PC-3 (cell line): ENCODE results near the gene MPPED1.

Experiments
- EZH2phosphoT487 ChIP-seq: fragments of 300-600 bp; sonication (generic); IDR thresholded peaks from 2 replicates; pipeline ENCODE4 v1.6.1; 2018; ENCODE audit warnings: mild to moderate bottlenecking, antibody characterized with exemption, low read length, borderline replicate concordance
- TF ChIP-seq, protein P1 (sequence below): fragments of 300-600 bp; sonication (generic); conservative IDR thresholded peaks from 2 replicates; pipeline ENCODE4 v1.5.1; 2017; ENCODE audit warnings: antibody characterized with exemption, low read depth, mild to moderate bottlenecking, low read length

DNA sequence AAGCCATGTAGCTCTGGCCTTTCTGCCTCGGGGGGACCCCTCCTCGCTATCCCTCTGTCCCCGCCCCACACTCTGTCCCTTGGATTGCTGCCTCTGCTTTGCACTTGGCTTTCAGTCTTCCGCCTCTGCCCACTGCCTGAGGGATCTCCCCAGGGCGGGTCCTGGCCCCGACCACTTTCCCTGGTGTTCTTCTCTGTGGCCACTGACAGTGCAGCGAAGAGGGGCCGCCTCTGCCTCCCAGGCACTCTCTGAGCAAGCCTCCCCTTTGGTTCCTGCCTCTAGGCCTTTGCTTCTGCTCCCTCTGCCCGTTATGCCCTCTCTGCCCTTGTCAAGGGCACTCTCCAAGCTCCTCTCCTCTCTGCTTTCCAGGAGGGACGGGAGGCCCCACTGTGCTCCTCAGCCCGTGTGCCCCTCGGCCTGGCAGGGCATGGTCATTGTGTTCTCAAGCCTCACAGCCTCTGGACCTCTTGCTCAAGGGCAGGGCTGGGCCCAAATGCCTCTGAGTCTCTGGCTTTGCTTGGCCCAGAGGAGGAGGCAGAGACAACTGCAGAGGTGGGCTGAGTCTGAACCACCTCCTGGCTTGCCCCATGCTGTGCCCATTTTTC lies 5.5 kb upstream of the MPPED1 start:
- TF ChIP-seq, protein P1, sequence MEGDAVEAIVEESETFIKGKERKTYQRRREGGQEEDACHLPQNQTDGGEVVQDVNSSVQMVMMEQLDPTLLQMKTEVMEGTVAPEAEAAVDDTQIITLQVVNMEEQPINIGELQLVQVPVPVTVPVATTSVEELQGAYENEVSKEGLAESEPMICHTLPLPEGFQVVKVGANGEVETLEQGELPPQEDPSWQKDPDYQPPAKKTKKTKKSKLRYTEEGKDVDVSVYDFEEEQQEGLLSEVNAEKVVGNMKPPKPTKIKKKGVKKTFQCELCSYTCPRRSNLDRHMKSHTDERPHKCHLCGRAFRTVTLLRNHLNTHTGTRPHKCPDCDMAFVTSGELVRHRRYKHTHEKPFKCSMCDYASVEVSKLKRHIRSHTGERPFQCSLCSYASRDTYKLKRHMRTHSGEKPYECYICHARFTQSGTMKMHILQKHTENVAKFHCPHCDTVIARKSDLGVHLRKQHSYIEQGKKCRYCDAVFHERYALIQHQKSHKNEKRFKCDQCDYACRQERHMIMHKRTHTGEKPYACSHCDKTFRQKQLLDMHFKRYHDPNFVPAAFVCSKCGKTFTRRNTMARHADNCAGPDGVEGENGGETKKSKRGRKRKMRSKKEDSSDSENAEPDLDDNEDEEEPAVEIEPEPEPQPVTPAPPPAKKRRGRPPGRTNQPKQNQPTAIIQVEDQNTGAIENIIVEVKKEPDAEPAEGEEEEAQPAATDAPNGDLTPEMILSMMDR, result no peak
- TF ChIP-seq EZH2phosphoT487, result no peak
